Ectodermal cell (in vitro differentiated cells): ENCODE results near the gene RUNX2.

ENCODE experiments used
- H3K27ac ChIP-seq: 2 replicates; pipeline ENCODE4 v1.7.0; 2013; ENCODE audit warnings: mild to moderate bottlenecking, low read depth, low read length; ENCODE audit not compliant: insufficient read depth, poor library complexity, severe bottlenecking
- H3K27me3 ChIP-seq: 2 replicates; pipeline ENCODE4 v1.7.0; 2013; ENCODE audit warnings: mild to moderate bottlenecking, low read length; ENCODE audit not compliant: insufficient read depth, control insufficient read depth, poor library complexity, severe bottlenecking
- H3K36me3 ChIP-seq: one replicate; pipeline ENCODE4 v1.7.0; 2013; ENCODE audit warnings: low read length; ENCODE audit not compliant: control insufficient read depth, insufficient read depth
- H3K4me1 ChIP-seq: one replicate; pipeline ENCODE4 v1.7.0; 2013; ENCODE audit warnings: low read length; ENCODE audit not compliant: control insufficient read depth, insufficient read depth
- H3K4me3 ChIP-seq: 2 replicates; pipeline ENCODE4 v1.7.0; 2013; ENCODE audit warnings: low read depth, low read length, control low read depth; ENCODE audit not compliant: insufficient read depth
- H3K9me3 ChIP-seq: 2 replicates; pipeline ENCODE4 v1.7.0; 2013; ENCODE audit warnings: mild to moderate bottlenecking, low read length, moderate library complexity; ENCODE audit not compliant: control insufficient read depth
- WGBS, 2 experiments: methylation state at CpG; one replicate each; pipeline ENCODE4 v1.1.7; 2013; ENCODE audit warnings: missing lambda C conversion rate in 2 of 2; 5-methylcytosine and 5-hydroxymethylcytosine counted together

RUNX2 gene

GRCh38 chr6:45350186-45350710 is 22.1 kb downstream of the RUNX2 start:
- no peaks in the 10 kb centered on the region for H3K27me3 ChIP-seq
- H3K4me1 ChIP-seq = no peaks in the 10 kb centered on the region
- H3K27ac ChIP-seq = no peak overlapping the region
- H3K36me3 ChIP-seq = no peaks in the 10 kb centered on the region
- H3K9me3 ChIP-seq = no peaks in the 10 kb centered on the region
- no peak overlapping the region for H3K4me3 ChIP-seq

DNA sequence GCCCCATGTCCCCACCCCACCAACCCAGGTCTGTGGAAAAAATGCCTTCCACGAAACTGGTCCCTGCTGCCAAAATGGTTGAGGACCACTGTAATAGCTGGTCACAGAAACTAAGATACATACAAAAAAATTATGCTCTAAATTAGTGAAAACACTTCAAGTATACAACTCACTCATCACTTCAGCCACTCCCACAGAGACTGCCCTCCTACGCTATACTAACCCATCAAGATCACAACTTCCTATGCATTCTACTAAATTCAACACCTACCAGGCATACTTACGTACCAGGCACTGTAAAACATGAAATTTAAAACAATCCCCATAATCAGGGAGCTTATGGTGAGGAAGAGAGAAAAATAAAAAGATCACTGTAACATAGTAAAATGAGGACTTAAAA is 22.9 kb downstream of the RUNX2 start:
- WGBS, 2 experiments = 91 to 92% methylated on average over 2 to 3 of the region's 3 CpGs
- Histone ChIP-seq H3K36me3 (no peaks in the 10 kb centered on the region), H3K27ac (no peak overlapping the region), H3K4me1 (no peaks in the 10 kb centered on the region), H3K9me3 (no peaks in the 10 kb centered on the region), H3K27me3 (no peaks in the 10 kb centered on the region), H3K4me3 (no peak overlapping the region)

DNA sequence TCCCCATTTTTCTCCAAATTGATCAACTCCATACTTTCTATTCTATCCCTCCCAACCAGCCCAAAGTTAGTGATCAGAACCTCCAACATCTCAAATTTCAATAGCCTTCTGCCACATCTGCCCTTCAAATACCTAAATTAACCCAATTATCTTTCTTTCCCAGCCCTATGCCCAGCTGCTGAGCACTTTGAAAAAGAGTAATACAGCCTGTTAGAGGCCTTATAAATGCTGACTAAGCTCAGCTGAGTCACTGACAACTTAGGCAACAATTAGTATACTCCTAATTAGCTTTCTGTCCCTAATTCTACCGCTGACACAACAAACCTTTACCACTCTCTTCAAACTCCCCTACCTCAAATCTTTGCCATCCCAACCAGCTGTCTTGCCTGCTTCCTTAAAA is 23.5 kb downstream of the RUNX2 start:
- no peak overlapping the region for H3K27ac ChIP-seq
- no peaks in the 10 kb centered on the region for H3K27me3 ChIP-seq
- no peaks in the 10 kb centered on the region for H3K4me1 ChIP-seq
- no peaks in the 10 kb centered on the region for H3K9me3 ChIP-seq
- WGBS, 2 experiments = 63 to 80% methylated on average over 1 of the region's 1 CpG
- no peak overlapping the region for H3K4me3 ChIP-seq
- H3K36me3 ChIP-seq = no peaks in the 10 kb centered on the region

- H3K36me3 ChIP-seq = no peaks in the 10 kb centered on the region
- no peaks in the 10 kb centered on the region for H3K9me3 ChIP-seq
- 80% methylated on average over 1 of the region's 2 CpGs; no CpG with 5 or more reads in 1 of the 2 experiments for WGBS, 2 experiments
- no peaks in the 10 kb centered on the region for H3K27me3 ChIP-seq
- no peak overlapping the region for H3K4me3 ChIP-seq
- no peaks in the 10 kb centered on the region for H3K4me1 ChIP-seq
- no peak overlapping the region for H3K27ac ChIP-seq
Observed at GRCh38 chr6:45353654-45354053, 25.5 kb downstream of the RUNX2 start.

GRCh38 chr6:45364466-45364865 is 36.3 kb downstream of the RUNX2 start:
- H3K36me3 ChIP-seq = no peaks in the 10 kb centered on the region
- no peak overlapping the region for H3K4me3 ChIP-seq
- no peaks in the 10 kb centered on the region for H3K9me3 ChIP-seq
- H3K4me1 ChIP-seq = no peaks in the 10 kb centered on the region
- no peaks in the 10 kb centered on the region for H3K27me3 ChIP-seq
- H3K27ac ChIP-seq = no peak overlapping the region

DNA sequence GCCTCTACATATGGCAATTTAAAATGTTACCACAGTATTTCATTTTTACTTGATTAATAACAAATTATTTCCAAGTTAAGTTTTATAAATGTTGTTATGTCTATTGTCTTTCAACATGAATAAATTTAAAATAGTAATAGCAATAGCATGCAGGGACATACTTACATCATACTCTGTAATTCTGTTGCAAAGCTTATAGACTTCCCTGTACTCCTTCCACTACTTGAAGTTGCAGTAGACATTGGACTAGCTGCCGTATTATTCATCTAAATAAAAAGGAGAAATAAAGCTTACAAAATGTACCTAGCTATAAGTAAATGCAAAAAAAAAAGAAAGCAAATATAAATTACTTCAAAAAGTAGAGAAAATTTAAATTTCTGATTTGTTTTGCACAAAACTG is 36.9 kb downstream of the RUNX2 start:
- WGBS, 2 experiments = no CpG with 5 or more reads among the region's 1 CpG
- no peaks in the 10 kb centered on the region for H3K27me3 ChIP-seq
- no peak overlapping the region for H3K4me3 ChIP-seq
- no peaks in the 10 kb centered on the region for H3K9me3 ChIP-seq
- H3K36me3 ChIP-seq = no peaks in the 10 kb centered on the region
- no peaks in the 10 kb centered on the region for H3K4me1 ChIP-seq
- H3K27ac ChIP-seq = no peak overlapping the region

- Histone ChIP-seq H3K4me3 (no peak overlapping the region), H3K9me3 (no peaks in the 10 kb centered on the region), H3K27ac (no peak overlapping the region), H3K4me1 (no peaks in the 10 kb centered on the region), H3K36me3 (no peaks in the 10 kb centered on the region), H3K27me3 (no peaks in the 10 kb centered on the region)
- WGBS, 2 experiments = 94 to 97% methylated on average over 1 of the region's 1 CpG
Observed at GRCh38 chr6:45366534-45366933, 38.4 kb downstream of the RUNX2 start.

- Histone ChIP-seq H3K9me3 (no peaks in the 10 kb centered on the region), H3K27ac (no peak overlapping the region), H3K4me1 (no peaks in the 10 kb centered on the region), H3K36me3 (no peaks in the 10 kb centered on the region), H3K27me3 (no peaks in the 10 kb centered on the region), H3K4me3 (no peak overlapping the region)
Observed at GRCh38 chr6:45367999-45368398, 39.9 kb downstream of the RUNX2 start.

- Histone ChIP-seq H3K27ac (no peak overlapping the region), H3K36me3 (no peaks in the 10 kb centered on the region), H3K9me3 (no peaks in the 10 kb centered on the region), H3K27me3 (no peaks in the 10 kb centered on the region), H3K4me1 (no peaks in the 10 kb centered on the region), H3K4me3 (no peak overlapping the region)
- WGBS, 2 experiments = 96 to 100% methylated on average over 1 of the region's 1 CpG
Observed at GRCh38 chr6:45369870-45370269, 41.7 kb downstream of the RUNX2 start.

DNA sequence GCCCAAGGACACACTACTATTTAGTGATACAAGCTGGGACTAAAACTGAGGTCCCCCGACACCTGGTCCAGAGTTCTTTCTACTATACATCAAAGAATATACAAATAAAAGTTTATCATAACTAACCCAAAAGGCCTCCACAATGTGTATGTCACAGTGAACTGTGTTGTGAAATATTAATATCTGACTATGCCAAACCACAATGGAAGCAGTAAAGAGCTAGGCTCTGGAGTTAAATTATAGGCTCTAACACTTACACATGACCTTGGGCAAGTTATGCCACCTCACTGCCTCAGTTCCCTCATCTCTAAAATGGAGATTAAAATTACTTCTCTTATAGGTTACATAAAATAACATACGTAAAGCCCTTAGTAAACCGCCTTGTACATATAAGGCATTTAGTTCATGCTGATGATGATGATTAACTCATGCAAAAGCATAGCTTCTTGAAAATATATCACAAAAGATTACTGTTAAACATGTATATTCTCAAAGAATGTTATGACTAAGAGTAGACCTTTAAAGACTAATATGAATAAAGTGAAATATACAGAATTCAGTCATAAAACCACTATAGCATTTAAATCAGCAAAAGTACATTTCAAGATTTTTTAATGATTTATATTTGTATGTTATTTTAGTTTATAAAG is 43.9 kb downstream of the RUNX2 start:
- Histone ChIP-seq H3K27ac (no peak overlapping the region), H3K27me3 (no peaks in the 10 kb centered on the region), H3K4me3 (no peak overlapping the region), H3K4me1 (peaks cover 5% of the 10 kb centered on the region), H3K36me3 (no peaks in the 10 kb centered on the region), H3K9me3 (no peaks in the 10 kb centered on the region)
- WGBS, 2 experiments = 89% methylated on average over 3 of the region's 3 CpGs; no CpG with 5 or more reads in 1 of the 2 experiments

GRCh38 chr6:45375449-45375848 is 47.3 kb downstream of the RUNX2 start:
- no peaks in the 10 kb centered on the region for H3K27me3 ChIP-seq
- WGBS, 2 experiments = 84 to 96% methylated on average over 3 of the region's 3 CpGs
- H3K4me3 ChIP-seq = no peak overlapping the region
- H3K27ac ChIP-seq = no peak overlapping the region
- no peaks in the 10 kb centered on the region for H3K9me3 ChIP-seq
- no peaks in the 10 kb centered on the region for H3K36me3 ChIP-seq
- H3K4me1 ChIP-seq = peaks cover 5% of the 10 kb centered on the region
